Measurements from ENCODE around the gene SLC41A1. TPM values are rescaled to one million over a fixed set of nuclear protein-coding genes. Genes with fewer than 3 reads are reported as not detected.

Gene SLC41A1
- total RNA-seq, 1 experiment from 2014 or later, result 17.2 TPM

- Histone ChIP-seq H3F3A (ENCODE audit: low read length, unreplicated experiment) (no peaks in the 10 kb centered on the region), H4K20me1 (ENCODE audit: low read length) (no peaks in the 10 kb centered on the region), H3K9ac (ENCODE audit: low read length) (no peak overlapping the region), H3K27ac (ENCODE audit: low read length) (no peak overlapping the region), H3K79me2 (ENCODE audit: low read length) (peaks cover 4% of the 10 kb centered on the region; the same call in 1 of the 2 replicates), H3K27me3 (ENCODE audit: low read length) (peaks cover 14% of the 10 kb centered on the region), H3K36me3 (ENCODE audit: low read depth, low read length) (no peaks in the 10 kb centered on the region), H3K9me2 (replicated peaks; ENCODE audit: low read length) (no peaks in the 10 kb centered on the region), H3K4me3 (ENCODE audit: low read length) (no peak overlapping the region), H3K4me2 (ENCODE audit: low read length) (no peak overlapping the region), H2AFZ (ENCODE audit: low read length) (no peak overlapping the region), H3K4me1 (ENCODE audit: insufficient read depth, low read length) (no peaks in the 10 kb centered on the region), H3K9me3 (ENCODE audit: low read length) (no peaks in the 10 kb centered on the region)
- DNase-seq, result no peak
- intact Hi-C loops (cut with micrococcal nuclease), result no loop called here
- CTCF ChIA-PET, result no interaction called here
- POLR2A ChIA-PET (ENCODE audit: unreplicated experiment), result no interaction called here
- TF ChIP-seq EZH2 (IDR thresholded peaks at IDR 0.05; ENCODE audit: low read length, unreplicated experiment) (no peak), EZH2phosphoT487 (IDR thresholded peaks at IDR 0.05; ENCODE audit: borderline replicate concordance, low read length) (no peak), CTCF (conservative IDR thresholded peaks at IDR 0.05; ENCODE audit: low read depth, low read length) (no peak)
- no TSS peak for BruUV-seq (replicated peaks)
- no peak for ATAC-seq
Measured at GRCh38 chr1:205822397-205822796, 9.4 kb upstream of the SLC41A1 start.

GRCh38 chr1:205817988-205818387 lies 5.0 kb upstream of the SLC41A1 start:
- no peak overlapping the region for H2AFZ ChIP-seq (ENCODE audit: low read length)
- H3K4me1 ChIP-seq (ENCODE audit: insufficient read depth, low read length), result peaks cover 7% of the 10 kb centered on the region
- intact Hi-C loops (cut with micrococcal nuclease), result no loop called here
- DNase-seq, result no peak
- TF ChIP-seq EZH2phosphoT487 (IDR thresholded peaks at IDR 0.05; ENCODE audit: borderline replicate concordance, low read length), result no peak
- no peak for TF ChIP-seq EZH2 (IDR thresholded peaks at IDR 0.05; ENCODE audit: low read length, unreplicated experiment)
- TF ChIP-seq CTCF (conservative IDR thresholded peaks at IDR 0.05; ENCODE audit: low read depth, low read length), result no peak
- H3K9me2 ChIP-seq (replicated peaks; ENCODE audit: low read length), result no peaks in the 10 kb centered on the region
- no peaks in the 10 kb centered on the region for H4K20me1 ChIP-seq (ENCODE audit: low read length)
- H3K9ac ChIP-seq (ENCODE audit: low read length), result no peak overlapping the region
- POLR2A ChIA-PET (ENCODE audit: unreplicated experiment), result no interaction called here
- H3K4me2 ChIP-seq (ENCODE audit: low read length), result no peak overlapping the region
- BruUV-seq (replicated peaks), result no TSS peak
- no peak overlapping the region for H3K27ac ChIP-seq (ENCODE audit: low read length)
- H3K79me2 ChIP-seq (ENCODE audit: low read length), result peaks cover 10% of the 10 kb centered on the region
- H3K4me3 ChIP-seq (ENCODE audit: low read length), result no peak overlapping the region
- no peaks in the 10 kb centered on the region for H3K27me3 ChIP-seq (ENCODE audit: low read length)
- no peaks in the 10 kb centered on the region for H3F3A ChIP-seq (ENCODE audit: low read length, unreplicated experiment)
- CTCF ChIA-PET, result no interaction called here
- H3K36me3 ChIP-seq (ENCODE audit: low read depth, low read length), result no peaks in the 10 kb centered on the region
- ATAC-seq, result no peak
- H3K9me3 ChIP-seq (ENCODE audit: low read length), result no peaks in the 10 kb centered on the region

GRCh38 chr1:205817364-205817763 lies 4.4 kb upstream of the SLC41A1 start:
- intact Hi-C loops (cut with micrococcal nuclease), result no loop called here
- Histone ChIP-seq H3F3A (ENCODE audit: low read length, unreplicated experiment) (no peaks in the 10 kb centered on the region), H3K4me1 (ENCODE audit: insufficient read depth, low read length) (peaks cover 7% of the 10 kb centered on the region), H2AFZ (ENCODE audit: low read length) (no peak overlapping the region), H3K9me3 (ENCODE audit: low read length) (no peaks in the 10 kb centered on the region), H3K79me2 (ENCODE audit: low read length) (peaks cover 15% of the 10 kb centered on the region), H3K9me2 (replicated peaks; ENCODE audit: low read length) (no peaks in the 10 kb centered on the region), H4K20me1 (ENCODE audit: low read length) (no peaks in the 10 kb centered on the region), H3K27ac (ENCODE audit: low read length) (no peak overlapping the region), H3K9ac (ENCODE audit: low read length) (no peak overlapping the region), H3K36me3 (ENCODE audit: low read depth, low read length) (no peaks in the 10 kb centered on the region), H3K4me3 (ENCODE audit: low read length) (no peak overlapping the region), H3K27me3 (ENCODE audit: low read length) (no peaks in the 10 kb centered on the region), H3K4me2 (ENCODE audit: low read length) (no peak overlapping the region)
- POLR2A ChIA-PET (ENCODE audit: unreplicated experiment), result no interaction called here
- no TSS peak for BruUV-seq (replicated peaks)
- CTCF ChIA-PET, result no interaction called here
- ATAC-seq (no peak), DNase-seq (no peak)
- TF ChIP-seq EZH2 (IDR thresholded peaks at IDR 0.05; ENCODE audit: low read length, unreplicated experiment) (no peak), CTCF (conservative IDR thresholded peaks at IDR 0.05; ENCODE audit: low read depth, low read length) (no peak), EZH2phosphoT487 (IDR thresholded peaks at IDR 0.05; ENCODE audit: borderline replicate concordance, low read length) (no peak)
